HG03571 (cell line): ENCODE results near the gene CMIP.

Experiments
- ATAC-seq: cut with Tn5 transposase; IDR thresholded peaks from one replicate; pipeline ENCODE4 v1.9.1; 2021; ENCODE audit not compliant: unreplicated experiment

Gene CMIP

DNA sequence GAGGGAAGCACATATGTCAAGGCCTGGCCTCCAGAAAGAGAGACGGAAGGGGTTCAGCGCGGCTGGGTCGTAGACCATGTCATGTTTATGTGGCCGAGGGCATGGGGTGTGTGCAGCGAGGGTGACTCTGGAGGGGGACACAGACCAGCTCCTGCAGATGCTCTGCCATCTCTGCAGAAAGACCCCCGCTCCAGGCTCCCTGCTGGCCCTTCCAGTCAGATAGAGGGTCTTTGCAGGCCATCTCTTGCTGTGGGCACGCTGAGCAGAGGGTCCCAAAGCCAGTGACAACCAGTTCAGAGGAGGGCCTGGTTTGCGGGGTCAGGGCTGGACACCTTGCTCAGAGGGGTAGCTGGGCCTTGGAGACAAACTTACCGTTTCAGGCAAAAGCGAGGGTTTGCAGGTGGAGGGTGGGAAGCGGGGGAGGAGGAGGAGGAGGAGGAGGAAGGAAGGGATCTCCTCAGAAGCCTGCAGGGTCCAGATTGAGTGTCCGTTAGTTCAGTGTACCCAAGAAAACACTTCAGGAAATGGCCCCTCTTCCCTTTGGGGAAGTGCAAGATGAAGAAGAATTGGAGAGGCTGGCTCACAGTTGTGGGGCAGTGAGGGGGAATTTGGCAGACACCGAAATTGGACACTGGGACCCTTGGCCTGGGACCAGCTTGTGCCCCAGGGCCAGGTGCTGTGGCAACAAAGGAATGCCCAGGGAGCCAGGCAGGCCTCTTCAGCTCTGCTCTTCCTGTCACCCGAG, 102.8 kb downstream of the CMIP start:
- no peak for ATAC-seq

- no peak for ATAC-seq
Observed at GRCh38 chr16:81547939-81548216, 103.3 kb downstream of the CMIP start.

GRCh38 chr16:81548551-81548875, 103.9 kb downstream of the CMIP start:
- ATAC-seq, result no peak

DNA sequence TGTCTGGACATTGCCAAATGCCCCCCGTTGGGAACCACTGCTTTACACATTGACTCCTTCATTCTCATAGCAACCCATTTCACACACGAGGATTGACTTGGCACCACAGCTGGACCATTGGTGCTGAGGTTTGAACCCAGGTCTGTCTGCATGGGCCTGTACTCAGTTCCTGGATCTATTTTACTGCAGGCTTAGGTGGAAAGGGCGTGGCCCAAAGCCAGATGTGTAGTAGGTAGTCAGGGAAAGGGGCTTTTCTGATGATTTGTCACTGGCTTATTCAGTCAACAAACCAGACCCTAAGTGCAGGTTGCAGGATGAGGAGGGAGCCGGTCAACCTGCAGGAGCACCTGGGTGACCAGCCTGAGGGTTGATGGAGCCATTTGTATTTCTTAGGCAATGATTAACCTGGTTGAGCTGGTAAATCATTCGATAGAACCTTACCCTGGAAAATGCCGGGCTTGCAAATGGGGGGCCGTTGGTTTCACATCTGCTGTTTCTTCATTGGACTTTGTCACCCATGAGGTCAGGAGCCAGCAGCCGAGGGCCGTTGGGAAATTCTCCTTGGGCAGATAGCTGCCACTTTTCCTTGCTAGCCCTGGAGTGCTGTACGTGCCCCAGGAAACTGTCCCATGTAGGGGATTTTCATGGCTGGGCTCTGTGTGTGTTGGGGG, 104.4 kb downstream of the CMIP start:
- no peak for ATAC-seq

DNA sequence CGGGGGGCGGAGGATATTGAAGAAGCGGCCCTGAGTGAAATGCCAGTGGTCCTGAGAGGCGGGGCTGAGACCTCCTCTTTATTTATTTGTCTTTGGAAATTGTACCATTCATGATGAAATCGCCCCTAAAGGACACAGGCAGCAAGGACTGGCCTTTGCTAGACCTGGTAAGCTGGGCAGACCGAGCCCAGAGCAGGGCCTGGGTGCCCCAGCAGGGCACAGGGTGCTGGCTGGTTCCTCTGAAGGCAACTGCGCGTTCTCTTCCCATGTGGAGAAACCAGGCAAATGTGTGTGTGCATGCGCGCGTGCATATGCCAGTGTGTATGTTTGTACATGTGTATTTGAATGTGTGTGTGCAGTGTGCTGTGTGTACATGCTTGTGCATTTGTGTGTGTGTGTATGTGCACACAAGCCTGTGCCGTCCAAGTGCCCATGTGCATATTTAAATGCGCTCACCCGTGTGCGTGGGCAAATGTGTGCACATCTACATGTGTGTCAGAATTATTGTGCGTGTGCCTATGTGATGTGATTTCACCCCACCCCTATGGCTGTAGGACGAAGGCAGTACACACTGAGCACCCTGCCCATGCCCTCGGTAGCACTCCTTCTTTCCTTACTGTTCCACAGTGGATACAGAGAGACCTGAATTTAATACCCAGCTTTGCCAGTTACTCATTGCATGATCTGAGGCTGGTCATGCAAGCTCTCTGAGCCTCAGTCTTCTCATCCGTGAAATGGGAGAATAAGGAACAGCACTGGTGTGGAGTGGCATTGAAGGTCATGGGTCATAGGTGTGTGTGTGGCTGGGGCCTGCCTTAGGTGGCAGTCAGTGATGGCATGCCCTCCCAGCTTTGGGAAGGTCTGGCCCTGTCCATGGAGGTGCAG, 105.2 kb downstream of the CMIP start:
- ATAC-seq, result no peak

GRCh38 chr16:81550432-81550808, 105.8 kb downstream of the CMIP start:
- no peak for ATAC-seq

GRCh38 chr16:81551151-81551808, 106.7 kb downstream of the CMIP start:
- no peak for ATAC-seq

GRCh38 chr16:81551821-81552304, 107.3 kb downstream of the CMIP start:
- ATAC-seq, result no peak

DNA sequence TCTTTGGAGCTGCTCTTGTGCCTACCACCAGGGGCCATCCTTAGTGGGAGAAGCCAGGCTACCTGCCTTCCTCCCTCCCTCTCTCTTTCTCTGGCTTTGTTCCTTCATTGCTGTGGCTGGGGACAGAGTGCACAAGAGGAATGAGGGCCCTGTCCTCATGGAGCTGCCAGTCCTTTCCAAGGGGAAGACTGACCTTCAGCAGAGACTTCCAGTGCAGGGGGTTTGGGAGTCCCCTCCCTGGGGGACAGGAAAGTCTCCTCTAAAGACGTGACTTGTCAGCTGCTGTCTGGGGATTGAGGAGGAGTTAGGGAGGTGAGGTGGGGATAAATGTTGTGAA, 108.1 kb downstream of the CMIP start:
- ATAC-seq, result no peak

- ATAC-seq, result no peak
Observed at GRCh38 chr16:81553080-81553813, 108.6 kb downstream of the CMIP start.

- ATAC-seq, result no peak
Observed at GRCh38 chr16:81553814-81554675, 109.4 kb downstream of the CMIP start.

GRCh38 chr16:81554979-81555378, 110.4 kb downstream of the CMIP start:
- no peak for ATAC-seq

GRCh38 chr16:81555660-81556059, 111.1 kb downstream of the CMIP start:
- no peak for ATAC-seq

DNA sequence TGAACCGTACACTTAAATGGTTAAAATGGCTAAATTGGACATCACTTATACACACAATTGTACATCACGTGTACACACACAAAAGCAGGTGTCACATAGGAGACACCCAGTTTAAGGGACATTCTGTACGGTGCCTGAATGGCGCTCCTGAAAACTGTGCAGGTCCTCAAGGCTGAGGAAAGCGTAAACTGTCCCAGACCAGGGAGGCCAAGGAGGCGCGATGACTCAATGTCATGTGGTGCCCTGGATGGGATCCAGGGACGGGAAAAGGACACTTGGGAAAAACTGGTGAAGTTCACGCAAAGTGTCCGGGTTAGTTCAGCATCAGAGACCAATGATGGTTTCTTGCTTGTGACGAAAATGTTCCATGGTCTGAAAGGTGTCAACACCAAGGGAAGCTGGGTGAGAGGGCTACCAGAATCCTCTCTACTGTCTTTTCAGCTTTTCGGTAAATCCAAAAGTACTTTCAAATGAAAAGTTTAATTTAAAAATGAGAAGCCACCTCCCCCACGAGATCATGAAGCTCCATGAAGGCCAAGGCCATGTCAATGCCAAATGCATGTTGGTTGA, 112.2 kb downstream of the CMIP start:
- ATAC-seq, result no peak

DNA sequence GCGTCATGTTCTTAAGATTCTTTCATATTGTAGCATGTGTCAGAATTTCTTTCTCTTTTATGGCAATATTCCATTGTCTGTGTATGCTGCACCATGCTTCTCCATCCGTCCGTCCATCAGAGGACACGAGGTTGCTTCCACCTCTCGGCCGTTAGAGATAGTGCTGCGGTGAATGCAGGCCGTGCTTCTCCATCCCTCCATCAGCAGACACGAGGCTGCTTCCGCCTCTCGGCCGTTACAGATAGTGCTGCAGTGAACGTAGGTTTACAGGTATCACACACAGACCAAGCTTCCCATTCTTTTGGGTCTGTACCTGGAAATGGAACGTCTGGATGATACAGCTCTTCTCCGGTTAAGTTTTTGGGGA, 113.5 kb downstream of the CMIP start:
- ATAC-seq, result no peak

DNA sequence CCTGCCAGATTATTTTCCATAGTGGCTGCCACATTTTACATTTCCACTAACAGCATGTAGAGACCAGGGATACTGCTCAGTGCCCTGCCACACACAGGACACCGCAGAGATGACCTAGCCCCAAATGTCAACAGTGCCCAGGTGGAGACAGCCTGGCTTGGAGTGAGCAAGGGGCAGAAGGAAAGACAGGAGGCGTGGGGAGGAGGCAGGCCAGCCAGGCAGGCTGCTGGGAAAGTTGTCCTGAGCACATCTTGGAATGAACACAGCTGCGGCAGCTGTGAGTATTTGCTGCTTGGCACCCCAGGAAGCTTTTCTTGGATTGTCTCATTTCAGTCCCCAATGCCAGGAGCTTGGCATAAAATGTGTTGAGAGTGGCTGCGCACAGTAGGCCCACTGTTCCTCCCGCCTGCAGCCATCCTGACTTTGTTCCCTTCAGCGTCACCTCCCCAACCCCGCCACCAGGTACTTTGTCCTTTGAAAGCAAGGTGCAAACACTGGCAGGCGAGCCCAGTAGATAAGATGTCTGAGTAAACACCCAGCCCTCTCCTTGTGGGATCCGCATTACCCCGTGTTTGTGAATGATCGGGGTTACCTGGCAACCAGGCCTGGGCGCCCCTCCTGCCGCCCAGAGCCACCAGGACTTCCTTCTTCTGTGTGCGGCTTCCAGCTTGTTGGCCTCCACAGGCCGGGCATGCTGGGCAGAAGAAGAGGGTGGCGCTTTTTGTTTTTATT, 114.0 kb downstream of the CMIP start:
- no peak for ATAC-seq

GRCh38 chr16:81560979-81561657, 116.5 kb downstream of the CMIP start:
- no peak for ATAC-seq

GRCh38 chr16:81562174-81562849, 117.7 kb downstream of the CMIP start:
- no peak for ATAC-seq
